ENCODE results near the gene VEZT. TPM values are rescaled to one million over a fixed set of nuclear protein-coding genes. Genes with fewer than 3 reads are reported as not detected.

The VEZT gene
- total and polyA plus RNA-seq, 9 of the 15 experiments (the other 6 are each of a cell fraction or from before 2014, with no cell fraction given), result 16.1 to 61.5 (median 32.6) TPM

GRCh38 chr12:95182868-95183415 is 34.7 kb upstream of the VEZT start (continued):
- TF ChIP-seq NFYB (IDR thresholded peaks at IDR 0.05; ENCODE audit: extremely low read depth, insufficient read length) (no peak), NONO (IDR thresholded peaks at IDR 0.05; ENCODE audit: low read depth in 2 of 2, low read length in 1 of 2) (no peak), HDAC6 (IDR thresholded peaks at IDR 0.05; ENCODE audit: low read depth, low read length) (no peak), ZNF224 (CRISPR knock-in tag; IDR thresholded peaks at IDR 0.05) (no peak), PKNOX1 (IDR thresholded peaks at IDR 0.05) (peak; percentile 68), CREM (IDR thresholded peaks at IDR 0.05; ENCODE audit: low read depth) (no peak), KAT7 (CRISPR knock-in tag; IDR thresholded peaks at IDR 0.05; ENCODE audit: borderline replicate concordance) (no peak), ZFP36 (IDR thresholded peaks at IDR 0.05; ENCODE audit: low read depth, low read length, partially characterized antibody) (no peak), U2AF2 (optimal IDR thresholded peaks at IDR 0.05; ENCODE audit: low read depth, low read length) (no peak), ZNF184 (CRISPR knock-in tag; IDR thresholded peaks at IDR 0.05) (no peak), ZEB2 (IDR thresholded peaks at IDR 0.05) (0 out of 2 replicates have a peak, but pooled peaks have one; percentile 12), ZNF77 (CRISPR knock-in tag; IDR thresholded peaks at IDR 0.05) (no peak), FOXA3 (CRISPR knock-in tag; conservative IDR thresholded peaks at IDR 0.05 in 1 of 2, IDR thresholded peaks at IDR 0.05 in 1 of 2) (no peak), MAFF (IDR thresholded peaks at IDR 0.05; ENCODE audit: low read length) (peak; percentile 87), CBX3 (IDR thresholded peaks at IDR 0.05; ENCODE audit: borderline replicate concordance in 1 of 2, low read length in 2 of 2) (no peak), CUX1 (CRISPR knock-in tag; IDR thresholded peaks at IDR 0.05) (no peak)
- TF ChIP-seq, protein P1, sequence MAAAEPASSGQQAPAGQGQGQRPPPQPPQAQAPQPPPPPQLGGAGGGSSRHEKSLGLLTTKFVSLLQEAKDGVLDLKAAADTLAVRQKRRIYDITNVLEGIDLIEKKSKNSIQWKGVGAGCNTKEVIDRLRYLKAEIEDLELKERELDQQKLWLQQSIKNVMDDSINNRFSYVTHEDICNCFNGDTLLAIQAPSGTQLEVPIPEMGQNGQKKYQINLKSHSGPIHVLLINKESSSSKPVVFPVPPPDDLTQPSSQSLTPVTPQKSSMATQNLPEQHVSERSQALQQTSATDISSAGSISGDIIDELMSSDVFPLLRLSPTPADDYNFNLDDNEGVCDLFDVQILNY (CRISPR knock-in tag; IDR thresholded peaks at IDR 0.05), result no peak

Measured in K562 (cell line).